ENCODE measurements around the gene POM121.

DNA sequence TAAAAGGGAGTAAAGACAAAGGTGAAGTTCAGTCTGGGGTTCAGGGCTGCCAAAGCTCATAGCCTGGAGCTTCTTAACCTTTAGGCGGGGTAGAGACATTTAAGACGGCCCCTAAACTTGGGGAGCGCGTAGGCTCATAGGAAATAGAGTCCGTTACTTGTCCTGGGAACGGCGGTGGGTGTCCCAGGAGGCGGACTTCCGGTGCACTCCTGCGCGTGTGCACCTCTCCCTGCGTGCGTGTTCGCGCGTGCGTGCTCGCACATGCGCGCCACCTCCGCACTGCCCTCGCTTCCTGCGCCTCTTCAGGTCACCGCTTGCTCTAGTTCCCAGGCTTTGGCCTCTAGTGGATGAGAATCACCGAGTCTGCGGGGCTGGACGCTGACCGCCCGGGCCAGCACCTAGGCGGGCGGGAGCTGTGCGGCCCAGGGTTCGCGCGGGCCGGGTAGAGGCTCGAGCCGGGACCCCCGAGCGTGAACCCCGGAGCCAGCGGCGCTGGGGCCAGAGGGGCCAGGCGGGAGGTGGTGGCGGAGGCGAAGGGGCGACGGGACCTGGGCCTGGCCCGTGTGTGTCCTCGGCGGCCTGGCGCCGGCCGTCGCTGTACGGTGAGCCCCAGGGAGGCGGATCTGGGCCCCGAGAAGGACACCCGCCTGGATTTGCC is 45.7 kb upstream of the POM121 start:
- TF ChIP-seq POLR2A (IDR thresholded peaks at IDR 0.05) (peak in 1 of 2 donors; percentile 68), CTCF (IDR thresholded peaks at IDR 0.05) (peak in 1 of 12 donors; percentile 16)

Measured in heart left ventricle (tissue), 13 donors.